ENCODE results near the gene TMEM127. TPM values are rescaled to one million over a fixed set of nuclear protein-coding genes. Genes with fewer than 3 reads are reported as not detected.

TMEM127 gene
- total RNA-seq, 4 donors from 2014 or later: 26.4 to 42.8 (median 29.9) TPM

DNA sequence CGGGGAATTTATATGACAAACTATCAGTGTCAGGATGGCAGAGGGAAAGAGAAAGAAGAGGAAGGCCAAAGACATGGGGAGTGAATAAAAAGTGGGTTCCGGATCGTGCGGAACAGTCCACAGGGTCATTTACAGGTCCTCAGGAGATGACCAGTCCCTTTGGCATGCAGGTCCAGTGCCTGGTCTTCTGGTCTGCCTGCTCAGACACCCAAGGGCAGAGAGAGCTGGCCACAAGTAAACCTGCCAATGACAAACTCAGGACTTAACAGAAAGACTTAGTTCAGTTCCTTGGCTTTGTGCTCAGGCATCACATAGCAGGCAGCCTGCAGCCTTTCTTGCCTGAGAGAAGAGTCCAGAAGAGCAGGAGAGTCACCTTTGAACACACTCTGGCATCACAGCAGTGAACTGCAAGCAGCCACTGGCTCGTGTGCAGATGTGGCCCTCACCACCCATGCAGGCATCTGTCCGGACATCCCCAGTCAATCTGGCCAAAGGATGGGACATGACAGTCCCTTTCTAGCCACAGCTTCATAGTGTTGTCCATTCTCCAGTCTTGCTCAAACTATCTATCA, 14.0 kb downstream of the TMEM127 start:
- TF ChIP-seq, protein P1, sequence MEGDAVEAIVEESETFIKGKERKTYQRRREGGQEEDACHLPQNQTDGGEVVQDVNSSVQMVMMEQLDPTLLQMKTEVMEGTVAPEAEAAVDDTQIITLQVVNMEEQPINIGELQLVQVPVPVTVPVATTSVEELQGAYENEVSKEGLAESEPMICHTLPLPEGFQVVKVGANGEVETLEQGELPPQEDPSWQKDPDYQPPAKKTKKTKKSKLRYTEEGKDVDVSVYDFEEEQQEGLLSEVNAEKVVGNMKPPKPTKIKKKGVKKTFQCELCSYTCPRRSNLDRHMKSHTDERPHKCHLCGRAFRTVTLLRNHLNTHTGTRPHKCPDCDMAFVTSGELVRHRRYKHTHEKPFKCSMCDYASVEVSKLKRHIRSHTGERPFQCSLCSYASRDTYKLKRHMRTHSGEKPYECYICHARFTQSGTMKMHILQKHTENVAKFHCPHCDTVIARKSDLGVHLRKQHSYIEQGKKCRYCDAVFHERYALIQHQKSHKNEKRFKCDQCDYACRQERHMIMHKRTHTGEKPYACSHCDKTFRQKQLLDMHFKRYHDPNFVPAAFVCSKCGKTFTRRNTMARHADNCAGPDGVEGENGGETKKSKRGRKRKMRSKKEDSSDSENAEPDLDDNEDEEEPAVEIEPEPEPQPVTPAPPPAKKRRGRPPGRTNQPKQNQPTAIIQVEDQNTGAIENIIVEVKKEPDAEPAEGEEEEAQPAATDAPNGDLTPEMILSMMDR (IDR thresholded peaks at IDR 0.05; ENCODE audit: low read depth): no peak

DNA sequence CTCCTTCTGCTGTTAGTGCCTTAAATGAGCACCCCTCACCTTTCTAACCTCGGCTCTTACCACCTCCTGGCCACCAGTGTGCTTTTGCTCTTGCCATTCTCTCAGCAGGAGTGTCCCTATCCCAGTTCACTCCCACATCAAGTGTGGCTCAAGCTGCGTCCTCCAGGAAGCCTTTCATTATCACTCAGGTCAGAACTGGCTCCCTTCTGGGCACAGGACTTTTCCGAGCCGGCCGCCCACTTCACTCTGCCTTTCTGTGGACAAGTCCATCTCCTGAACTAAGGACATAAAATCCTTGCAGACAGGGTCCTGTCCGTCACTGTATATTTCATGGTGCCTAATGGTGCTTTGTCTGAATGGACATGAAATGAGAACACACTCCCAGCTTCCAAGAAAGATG, 15.6 kb downstream of the TMEM127 start:
- TF ChIP-seq, protein P1 (IDR thresholded peaks at IDR 0.05; ENCODE audit: low read depth): no peak

DNA sequence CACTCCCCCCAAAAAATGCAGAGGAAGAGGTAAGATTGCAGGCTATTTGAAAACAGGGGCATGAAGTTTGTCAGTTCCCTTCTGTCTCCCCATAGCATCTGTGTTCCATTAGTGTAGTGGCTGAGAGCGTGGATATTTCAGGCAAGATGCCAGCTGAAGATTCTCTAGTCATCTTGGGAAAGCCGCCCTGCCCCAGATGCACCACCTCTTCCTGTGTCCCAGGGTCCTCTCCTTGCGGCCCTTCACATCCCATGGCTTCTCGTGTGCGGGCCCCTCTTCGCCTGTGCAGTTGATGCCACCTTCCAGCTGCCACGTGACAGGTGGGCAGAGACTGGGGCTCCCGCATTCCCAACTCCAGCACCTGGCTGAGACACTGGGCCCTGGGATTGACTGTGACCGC, 16.1 kb downstream of the TMEM127 start:
- TF ChIP-seq, protein P1 (IDR thresholded peaks at IDR 0.05; ENCODE audit: low read depth): no peak

DNA sequence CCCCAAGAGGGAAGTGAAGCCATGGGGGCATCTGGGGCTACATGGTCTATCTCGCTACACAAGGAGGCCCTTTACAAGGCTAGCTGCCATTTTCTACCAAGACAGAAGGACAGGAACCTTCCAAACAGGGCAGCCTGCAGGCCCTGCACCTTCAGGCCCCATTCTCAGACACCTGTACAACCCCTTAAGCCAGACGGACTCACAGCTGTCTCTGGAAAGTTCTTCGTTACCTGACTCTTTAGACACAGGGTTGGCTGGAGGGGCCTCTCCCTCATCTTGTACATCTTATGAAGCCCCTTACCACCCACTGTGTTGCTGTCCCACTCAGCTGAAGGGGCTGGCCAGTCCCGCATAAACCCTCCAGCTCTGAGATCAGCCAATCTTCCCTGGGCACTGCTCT, 17.2 kb downstream of the TMEM127 start:
- TF ChIP-seq, protein P1 (IDR thresholded peaks at IDR 0.05; ENCODE audit: low read depth): no peak

DNA sequence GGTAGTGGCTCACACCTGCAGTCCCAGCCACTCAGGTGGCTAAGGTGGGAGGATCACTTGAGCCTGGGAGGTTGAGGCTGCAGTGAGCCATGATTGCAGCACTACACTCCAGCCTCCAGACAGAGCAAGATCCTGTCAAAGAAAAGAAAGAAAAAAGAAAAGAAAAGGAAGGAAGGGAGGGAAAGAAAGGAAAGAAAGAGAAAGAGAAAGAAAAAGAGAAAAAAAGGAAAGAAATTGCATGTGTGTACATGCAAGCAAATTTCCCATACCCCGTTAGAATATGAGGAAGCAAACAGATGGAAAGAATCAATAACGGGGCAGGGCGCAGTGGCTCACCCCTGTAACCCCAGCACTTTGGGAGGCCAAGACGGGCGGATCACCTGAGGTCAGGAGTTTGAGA, 17.9 kb downstream of the TMEM127 start:
- TF ChIP-seq, protein P1 (IDR thresholded peaks at IDR 0.05; ENCODE audit: low read depth): no peak

DNA sequence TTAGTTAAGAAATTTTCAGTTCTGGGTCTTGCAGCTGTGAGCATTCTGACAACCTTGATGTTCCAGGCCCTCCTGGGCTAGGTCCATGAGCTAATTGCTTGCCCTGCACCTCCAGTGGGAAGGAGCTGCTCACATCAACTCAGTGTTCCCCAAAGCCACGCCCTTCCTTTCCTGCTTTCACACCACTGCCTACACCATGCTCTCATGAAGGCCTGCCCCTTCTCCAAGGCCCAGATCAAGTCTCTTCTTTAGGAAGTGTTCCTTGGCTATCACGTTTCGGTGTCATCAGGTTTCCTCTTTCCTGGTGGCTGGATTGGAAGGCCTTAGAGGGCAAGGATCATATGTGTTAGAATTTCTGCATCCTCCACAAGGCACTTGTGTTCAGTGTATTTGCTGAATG, 18.8 kb downstream of the TMEM127 start:
- TF ChIP-seq, protein P1 (IDR thresholded peaks at IDR 0.05; ENCODE audit: low read depth): no peak

DNA sequence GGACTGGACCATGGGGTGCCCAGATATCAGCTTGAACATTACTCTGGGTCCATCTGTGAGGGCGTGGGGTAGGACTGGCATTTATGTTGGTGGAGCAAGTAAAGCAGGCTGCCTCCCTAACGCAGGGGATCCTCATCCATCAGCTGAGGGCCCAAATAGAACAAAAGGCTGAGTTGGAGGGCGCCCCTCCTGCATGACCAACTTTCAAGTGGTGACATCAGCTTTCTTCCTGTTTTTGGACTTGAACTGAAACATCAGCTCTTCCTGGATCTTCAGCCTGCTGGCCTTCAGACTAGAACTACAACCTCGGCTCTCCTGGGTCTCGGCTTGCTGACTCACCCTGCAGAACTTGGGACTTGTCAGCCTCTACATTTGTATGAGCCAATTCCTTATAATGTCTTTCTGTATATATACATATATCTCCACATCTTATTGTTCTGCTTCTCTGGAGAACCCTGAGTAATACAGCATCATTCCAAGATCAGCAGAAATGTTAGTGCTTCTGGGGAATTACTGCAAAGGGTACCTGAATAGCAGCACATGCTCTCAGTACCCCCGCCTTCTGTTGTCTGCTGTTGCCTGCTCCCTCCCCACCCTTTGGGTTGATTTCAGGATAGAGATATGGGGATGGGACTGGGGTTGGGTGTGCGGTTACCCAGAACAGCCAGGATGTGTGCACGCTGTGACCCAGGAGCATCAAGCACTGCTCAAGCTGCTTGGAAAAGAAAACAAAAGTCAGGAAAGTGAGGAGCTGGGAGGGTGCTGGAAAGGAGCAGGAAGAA, 20.0 kb downstream of the TMEM127 start:
- TF ChIP-seq, protein P1 (IDR thresholded peaks at IDR 0.05; ENCODE audit: low read depth): no peak
